Esophagus squamous epithelium (tissue), 4 donors: Measurements from ENCODE around the gene FUT3.

ENCODE experiments used
- POLR2A ChIP-seq, 4 donors: fragments of 450-650 bp; IDR thresholded peaks; one replicate each; pipeline ENCODE4 v1.6.1; 2017; ENCODE audit warnings: antibody characterized with exemption in 4 of 4, mild to moderate bottlenecking in 4 of 4, moderate library complexity in 3 of 4
- TF ChIP-seq, protein P1 (sequence below), 6 experiments: fragments of 450-650 bp in 4 of 6; fragments of 200-600 bp in 2 of 6; sonication (generic) in 2 of 6; IDR thresholded peaks; one replicate each; pipeline ENCODE4 v1.5.1; 2016 to 2019; ENCODE audit warnings: antibody characterized with exemption in 6 of 6, mild to moderate bottlenecking in 4 of 6, moderate library complexity in 4 of 6

DNA sequence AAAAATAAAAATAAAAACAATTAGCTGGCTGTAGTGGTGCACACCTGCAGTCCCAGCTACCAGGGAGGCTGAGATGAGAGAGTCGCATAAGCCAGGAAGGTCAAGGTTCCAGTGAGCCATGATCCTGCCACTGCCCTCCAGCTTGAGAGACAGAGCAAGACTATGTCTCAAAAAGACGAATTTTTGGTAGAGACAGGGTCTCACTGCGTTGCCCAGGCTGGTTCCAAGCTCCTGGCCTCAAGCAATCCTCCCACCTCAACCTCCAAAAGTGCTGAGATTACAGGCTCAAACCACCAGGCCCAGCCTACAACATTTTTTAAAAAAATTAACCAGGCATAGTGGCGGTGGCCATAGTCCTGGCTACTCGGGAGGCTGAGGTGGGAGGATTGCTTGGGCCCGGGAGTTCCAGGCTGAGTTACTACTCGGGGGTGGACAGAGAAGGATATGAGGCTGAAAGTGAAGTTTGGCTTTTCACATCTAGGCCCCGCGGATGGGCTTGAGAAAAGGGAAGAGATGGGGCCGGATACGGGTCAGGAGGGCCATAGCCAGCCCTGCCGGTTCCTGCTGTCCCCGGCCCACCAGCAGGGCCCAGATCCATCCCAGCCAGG lies 42.2 kb upstream of the FUT3 start:
- TF ChIP-seq POLR2A (IDR thresholded peaks at IDR 0.05) = no peak
- TF ChIP-seq, protein P1, sequence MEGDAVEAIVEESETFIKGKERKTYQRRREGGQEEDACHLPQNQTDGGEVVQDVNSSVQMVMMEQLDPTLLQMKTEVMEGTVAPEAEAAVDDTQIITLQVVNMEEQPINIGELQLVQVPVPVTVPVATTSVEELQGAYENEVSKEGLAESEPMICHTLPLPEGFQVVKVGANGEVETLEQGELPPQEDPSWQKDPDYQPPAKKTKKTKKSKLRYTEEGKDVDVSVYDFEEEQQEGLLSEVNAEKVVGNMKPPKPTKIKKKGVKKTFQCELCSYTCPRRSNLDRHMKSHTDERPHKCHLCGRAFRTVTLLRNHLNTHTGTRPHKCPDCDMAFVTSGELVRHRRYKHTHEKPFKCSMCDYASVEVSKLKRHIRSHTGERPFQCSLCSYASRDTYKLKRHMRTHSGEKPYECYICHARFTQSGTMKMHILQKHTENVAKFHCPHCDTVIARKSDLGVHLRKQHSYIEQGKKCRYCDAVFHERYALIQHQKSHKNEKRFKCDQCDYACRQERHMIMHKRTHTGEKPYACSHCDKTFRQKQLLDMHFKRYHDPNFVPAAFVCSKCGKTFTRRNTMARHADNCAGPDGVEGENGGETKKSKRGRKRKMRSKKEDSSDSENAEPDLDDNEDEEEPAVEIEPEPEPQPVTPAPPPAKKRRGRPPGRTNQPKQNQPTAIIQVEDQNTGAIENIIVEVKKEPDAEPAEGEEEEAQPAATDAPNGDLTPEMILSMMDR (IDR thresholded peaks at IDR 0.05) = no peak
